Stimulated activated CD8-positive, alpha-beta memory T cell treated with anti-CD3 and anti-CD28 coated beads, Interleukin-2, amount 100 ng/mL, for 48 hours (primary cell): ENCODE measurements around the gene CYP46A1.

Experiments
- DNase-seq, 2 donors: peaks; one replicate each; pipeline ENCODE4 v3.0.0-alpha.2; 2020; ENCODE audit warnings: low read depth in 2 of 2

The CYP46A1 gene

GRCh38 chr14:99708449-99708848 is 24.4 kb downstream of the CYP46A1 start:
- DNase-seq = no peak

GRCh38 chr14:99713972-99714371 is 29.9 kb downstream of the CYP46A1 start:
- DNase-seq = no peak

GRCh38 chr14:99715266-99716000 is 31.3 kb downstream of the CYP46A1 start:
- DNase-seq = no peak

- DNase-seq = no peak
Observed at GRCh38 chr14:99716091-99716849, 32.2 kb downstream of the CYP46A1 start.

- no peak for DNase-seq
Observed at GRCh38 chr14:99716850-99717681, 33.0 kb downstream of the CYP46A1 start.

GRCh38 chr14:99717682-99718013 is 33.5 kb downstream of the CYP46A1 start:
- DNase-seq = no peak

GRCh38 chr14:99718031-99718810 is 34.1 kb downstream of the CYP46A1 start:
- no peak for DNase-seq

GRCh38 chr14:99718811-99719192 is 34.7 kb downstream of the CYP46A1 start:
- DNase-seq = no peak

- no peak for DNase-seq
Observed at GRCh38 chr14:99720941-99721791, 37.1 kb downstream of the CYP46A1 start.

GRCh38 chr14:99721792-99722516 is 37.9 kb downstream of the CYP46A1 start:
- no peak for DNase-seq

GRCh38 chr14:99722741-99723140 is 38.6 kb downstream of the CYP46A1 start:
- DNase-seq = no peak

- no peak for DNase-seq
Observed at GRCh38 chr14:99724196-99724891, 40.2 kb downstream of the CYP46A1 start.

GRCh38 chr14:99724939-99725773 is 41.1 kb downstream of the CYP46A1 start:
- DNase-seq = no peak

GRCh38 chr14:99725774-99726537 is 41.9 kb downstream of the CYP46A1 start:
- DNase-seq = no peak

- DNase-seq = no peak
Observed at GRCh38 chr14:99726538-99727095, 42.5 kb downstream of the CYP46A1 start.

- DNase-seq = no peak
Observed at GRCh38 chr14:99727096-99727870, 43.2 kb downstream of the CYP46A1 start.
